ENCODE measurements around the gene THRB. TPM values are rescaled to one million over a fixed set of nuclear protein-coding genes. Genes with fewer than 3 reads are reported as not detected.

THRB gene
- total RNA-seq, 1 donor from 2014 or later = 0.56 TPM

GRCh38 chr3:24482096-24482705, 12.4 kb downstream of the THRB start:
- no peaks in the 10 kb centered on the region for H3K9me3 Mint-ChIP-seq (ENCODE audit: unreplicated experiment)
- H3K36me3 Mint-ChIP-seq (ENCODE audit: unreplicated experiment) = no peaks in the 10 kb centered on the region

GRCh38 chr3:24481193-24481592, 13.5 kb downstream of the THRB start:
- no peak for TF ChIP-seq CTCF (IDR thresholded peaks at IDR 0.05; ENCODE audit: partially characterized antibody, unreplicated experiment)
- DNase-seq = no peak
- Mint-ChIP-seq H3K4me3 (ENCODE audit: unreplicated experiment) (no peak overlapping the region), H3K36me3 (ENCODE audit: unreplicated experiment) (no peaks in the 10 kb centered on the region), H3K27ac (ENCODE audit: unreplicated experiment) (no peak overlapping the region), H3K4me1 (ENCODE audit: low read depth, unreplicated experiment) (no peaks in the 10 kb centered on the region), H3K9me3 (ENCODE audit: unreplicated experiment) (no peaks in the 10 kb centered on the region), H3K27me3 (ENCODE audit: unreplicated experiment) (no peaks in the 10 kb centered on the region)

More at GRCh38 chr3:24482096-24482705, 12.4 kb downstream of the THRB start:
- DNase-seq = no peak
- Mint-ChIP-seq H3K27ac (ENCODE audit: unreplicated experiment) (no peak overlapping the region), H3K4me3 (ENCODE audit: unreplicated experiment) (no peak overlapping the region), H3K27me3 (ENCODE audit: unreplicated experiment) (no peaks in the 10 kb centered on the region), H3K4me1 (ENCODE audit: low read depth, unreplicated experiment) (no peaks in the 10 kb centered on the region)
- TF ChIP-seq CTCF (IDR thresholded peaks at IDR 0.05; ENCODE audit: partially characterized antibody, unreplicated experiment) = no peak

GRCh38 chr3:24480497-24480896, 14.2 kb downstream of the THRB start:
- Mint-ChIP-seq H3K4me1 (ENCODE audit: low read depth, unreplicated experiment) (no peaks in the 10 kb centered on the region), H3K9me3 (ENCODE audit: unreplicated experiment) (no peaks in the 10 kb centered on the region)
- no peak for TF ChIP-seq CTCF (IDR thresholded peaks at IDR 0.05; ENCODE audit: partially characterized antibody, unreplicated experiment)

GRCh38 chr3:24479816-24480215, 14.8 kb downstream of the THRB start:
- Mint-ChIP-seq H3K36me3 (ENCODE audit: unreplicated experiment) (no peaks in the 10 kb centered on the region), H3K4me3 (ENCODE audit: unreplicated experiment) (no peak overlapping the region), H3K9me3 (ENCODE audit: unreplicated experiment) (no peaks in the 10 kb centered on the region), H3K27me3 (ENCODE audit: unreplicated experiment) (no peaks in the 10 kb centered on the region), H3K27ac (ENCODE audit: unreplicated experiment) (no peak overlapping the region), H3K4me1 (ENCODE audit: low read depth, unreplicated experiment) (no peaks in the 10 kb centered on the region)
- TF ChIP-seq CTCF (IDR thresholded peaks at IDR 0.05; ENCODE audit: partially characterized antibody, unreplicated experiment) = no peak
- no peak for DNase-seq

More at GRCh38 chr3:24480497-24480896, 14.2 kb downstream of the THRB start:
- no peak for DNase-seq
- no peaks in the 10 kb centered on the region for H3K27me3 Mint-ChIP-seq (ENCODE audit: unreplicated experiment)
- H3K4me3 Mint-ChIP-seq (ENCODE audit: unreplicated experiment) = no peak overlapping the region
- H3K36me3 Mint-ChIP-seq (ENCODE audit: unreplicated experiment) = no peaks in the 10 kb centered on the region
- no peak overlapping the region for H3K27ac Mint-ChIP-seq (ENCODE audit: unreplicated experiment)

GRCh38 chr3:24476871-24477656, 17.6 kb downstream of the THRB start:
- H3K4me1 Mint-ChIP-seq (ENCODE audit: low read depth, unreplicated experiment) = no peaks in the 10 kb centered on the region
- H3K27me3 Mint-ChIP-seq (ENCODE audit: unreplicated experiment) = peaks cover 1% of the 10 kb centered on the region
- TF ChIP-seq CTCF (IDR thresholded peaks at IDR 0.05; ENCODE audit: partially characterized antibody, unreplicated experiment) = no peak
- no peak overlapping the region for H3K27ac Mint-ChIP-seq (ENCODE audit: unreplicated experiment)
- H3K36me3 Mint-ChIP-seq (ENCODE audit: unreplicated experiment) = no peaks in the 10 kb centered on the region
- DNase-seq = no peak
- H3K4me3 Mint-ChIP-seq (ENCODE audit: unreplicated experiment) = no peak overlapping the region
- no peaks in the 10 kb centered on the region for H3K9me3 Mint-ChIP-seq (ENCODE audit: unreplicated experiment)

All from glutamatergic neuron (in vitro differentiated cells).